Neural cell (in vitro differentiated cells): ENCODE measurements around the gene LCOR.

Experiments
- CTCF ChIP-seq: fragments of 450-650 bp; IDR thresholded peaks from 2 replicates; pipeline ENCODE4 v1.5.1; 2014; ENCODE audit warnings: antibody characterized with exemption, mild to moderate bottlenecking, moderate library complexity; ENCODE audit not compliant: poor library complexity, severe bottlenecking
- EP300 ChIP-seq: fragments of 450-650 bp; conservative IDR thresholded peaks from 2 replicates; pipeline ENCODE4 v1.6.1; 2014; ENCODE audit warnings: antibody characterized with exemption, mild to moderate bottlenecking, moderate library complexity; ENCODE audit not compliant: poor library complexity, severe bottlenecking
- EZH2 ChIP-seq: fragments of 200-600, 300-800 bp; shearing (Covaris generic), sonication (generic); IDR thresholded peaks from 2 replicates; pipeline ENCODE4 v1.6.1; 2014; ENCODE audit warnings: antibody characterized with exemption, low read length, borderline replicate concordance, mild to moderate bottlenecking; ENCODE audit not compliant: insufficient read depth, poor library complexity, severe bottlenecking
- MXI1 ChIP-seq: fragments of 450-650 bp; conservative IDR thresholded peaks from 2 replicates; pipeline ENCODE4 v1.6.1; 2014; ENCODE audit warnings: antibody characterized with exemption, mild to moderate bottlenecking; ENCODE audit not compliant: poor library complexity, severe bottlenecking
- POLR2AphosphoS5 ChIP-seq: IDR thresholded peaks from 2 replicates; pipeline ENCODE4 v1.6.1; 2012
- RAD21 ChIP-seq: fragments of 450-650 bp; conservative IDR thresholded peaks from 2 replicates; pipeline ENCODE4 v1.6.1; 2014; ENCODE audit warnings: antibody characterized with exemption, mild to moderate bottlenecking, moderate library complexity
- REST ChIP-seq: IDR thresholded peaks from 2 replicates; pipeline ENCODE4 v1.6.1; 2012; ENCODE audit warnings: borderline replicate concordance
- SMC3 ChIP-seq: fragments of 450-650 bp; conservative IDR thresholded peaks from 2 replicates; pipeline ENCODE4 v1.6.1; 2014; ENCODE audit warnings: antibody characterized with exemption, mild to moderate bottlenecking, moderate library complexity; ENCODE audit not compliant: poor library complexity
- TAF1 ChIP-seq: IDR thresholded peaks from 2 replicates; pipeline ENCODE4 v1.6.1; 2012; ENCODE audit warnings: low read depth

GRCh38 chr10:96904648-96905047 is 72.5 kb downstream of the LCOR start:
- no peak for TF ChIP-seq EZH2
- TF ChIP-seq CTCF, result no peak
- TF ChIP-seq TAF1, result no peak
- TF ChIP-seq POLR2AphosphoS5, result no peak
- no peak for TF ChIP-seq MXI1
- TF ChIP-seq REST, result no peak
- TF ChIP-seq EP300, result no peak
- no peak for TF ChIP-seq RAD21
- TF ChIP-seq SMC3, result no peak
